22Rv1 (cell line): ENCODE results near the gene GSTM5.

Experiments
- ZFX ChIP-seq: fragments of 450-650 bp; IDR thresholded peaks from 2 replicates; pipeline ENCODE4 v1.6.1; 2017; ENCODE audit warnings: antibody characterized with exemption, borderline replicate concordance
- TF ChIP-seq, protein P1 (sequence below): fragments of 450-650 bp; IDR thresholded peaks from 2 replicates; pipeline ENCODE4 v1.5.1; 2017; ENCODE audit warnings: mild to moderate bottlenecking

DNA sequence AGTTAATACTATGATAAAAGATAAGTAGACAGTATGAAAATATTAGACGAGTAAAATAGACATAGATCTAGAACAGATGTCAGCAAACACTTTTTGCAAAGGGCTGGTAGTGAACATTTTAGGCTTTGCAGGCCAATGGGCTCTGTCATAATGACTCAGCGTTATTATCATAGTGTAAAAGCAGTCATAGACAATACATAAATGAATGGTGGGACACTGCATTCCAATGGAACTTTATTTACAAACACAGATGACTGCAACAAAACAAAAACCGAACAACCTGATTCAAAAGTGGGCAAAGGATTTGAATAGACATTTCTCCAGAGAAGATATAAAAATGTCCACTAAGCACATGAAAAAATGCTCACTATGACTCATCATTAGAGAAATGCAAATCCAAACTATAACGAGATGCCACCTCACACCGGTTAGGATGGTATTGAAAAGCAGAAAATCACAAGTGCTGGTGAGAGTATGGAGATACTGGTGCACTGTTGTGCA, 7.3 kb downstream of the GSTM5 start:
- TF ChIP-seq, protein P1, sequence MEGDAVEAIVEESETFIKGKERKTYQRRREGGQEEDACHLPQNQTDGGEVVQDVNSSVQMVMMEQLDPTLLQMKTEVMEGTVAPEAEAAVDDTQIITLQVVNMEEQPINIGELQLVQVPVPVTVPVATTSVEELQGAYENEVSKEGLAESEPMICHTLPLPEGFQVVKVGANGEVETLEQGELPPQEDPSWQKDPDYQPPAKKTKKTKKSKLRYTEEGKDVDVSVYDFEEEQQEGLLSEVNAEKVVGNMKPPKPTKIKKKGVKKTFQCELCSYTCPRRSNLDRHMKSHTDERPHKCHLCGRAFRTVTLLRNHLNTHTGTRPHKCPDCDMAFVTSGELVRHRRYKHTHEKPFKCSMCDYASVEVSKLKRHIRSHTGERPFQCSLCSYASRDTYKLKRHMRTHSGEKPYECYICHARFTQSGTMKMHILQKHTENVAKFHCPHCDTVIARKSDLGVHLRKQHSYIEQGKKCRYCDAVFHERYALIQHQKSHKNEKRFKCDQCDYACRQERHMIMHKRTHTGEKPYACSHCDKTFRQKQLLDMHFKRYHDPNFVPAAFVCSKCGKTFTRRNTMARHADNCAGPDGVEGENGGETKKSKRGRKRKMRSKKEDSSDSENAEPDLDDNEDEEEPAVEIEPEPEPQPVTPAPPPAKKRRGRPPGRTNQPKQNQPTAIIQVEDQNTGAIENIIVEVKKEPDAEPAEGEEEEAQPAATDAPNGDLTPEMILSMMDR: no peak
- no peak for TF ChIP-seq ZFX
